NCI-H1048 (cell line): ENCODE data around the gene WDR47.
A peak's percentile ranks its signal among the peaks of the same experiment; 100 is the strongest.

Experiments used
- DNase-seq: peaks from one replicate; lab custom pipeline; 2025; lab: John Stamatoyannopoulos, UW

The WDR47 gene

GRCh38 chr1:109041621-109042468 is at the start of gene WDR47:
TSS of gene WDR47 (minus strand) at chr1:109042102. CDS start at chr1:109023512, 18,590 bp downstream.
- DNase-seq, result peak; percentile 91

GRCh38 chr1:109091078-109091838 is 49.4 kb upstream of the WDR47 start:
- DNase-seq, result no peak

- peak; percentile 77 for DNase-seq
These were observed 48.5 kb upstream of the WDR47 start, which contains the start of gene TMEM167B for GRCh38 chr1:109090196-109091077. TSS of gene TMEM167B (plus strand) at chr1:109090764. CDS start at chr1:109090873, 109 bp downstream.

- peak; percentile 23 for DNase-seq
These were observed 47.5 kb upstream of the WDR47 start for GRCh38 chr1:109089242-109090015.

GRCh38 chr1:109084563-109085517 is 42.9 kb upstream of the WDR47 start:
- no peak for DNase-seq

- no peak for DNase-seq
These were observed 42.0 kb upstream of the WDR47 start for GRCh38 chr1:109083923-109084322.

GRCh38 chr1:109083501-109083900 is 41.6 kb upstream of the WDR47 start:
- no peak for DNase-seq

- no peak for DNase-seq
These were observed 38.7 kb upstream of the WDR47 start for GRCh38 chr1:109080441-109081082.

GRCh38 chr1:109079240-109079622 is 37.3 kb upstream of the WDR47 start:
- DNase-seq, result no peak

GRCh38 chr1:109078317-109078716 is 36.4 kb upstream of the WDR47 start:
- DNase-seq, result no peak

- DNase-seq, result peak; percentile 84
These were observed 33.9 kb upstream of the WDR47 start, which contains the start of gene TAF13 for GRCh38 chr1:109075531-109076490. TSS of gene TAF13 (minus strand) at chr1:109076003. CDS start at chr1:109075947, 56 bp downstream.

GRCh38 chr1:109069294-109069693 is 27.4 kb upstream of the WDR47 start:
- no peak for DNase-seq

GRCh38 chr1:109067883-109068282 is 26.0 kb upstream of the WDR47 start:
- no peak for DNase-seq

- no peak for DNase-seq
These were observed 23.2 kb upstream of the WDR47 start for GRCh38 chr1:109065137-109065536.

- no peak for DNase-seq
These were observed 19.3 kb upstream of the WDR47 start for GRCh38 chr1:109061183-109061582.

GRCh38 chr1:109060707-109061106 is 18.8 kb upstream of the WDR47 start:
- DNase-seq, result no peak

- no peak for DNase-seq
These were observed 17.1 kb upstream of the WDR47 start for GRCh38 chr1:109059026-109059425.

GRCh38 chr1:109056064-109056463 is 14.2 kb upstream of the WDR47 start:
- no peak for DNase-seq
